ENCODE results near the gene CADM4.
"Not testable (repeated sequence)": the region's sequence is repeated elsewhere in the genome, so short reads cannot be mapped to it uniquely, and the experiment has no call there.

The CADM4 gene

DNA sequence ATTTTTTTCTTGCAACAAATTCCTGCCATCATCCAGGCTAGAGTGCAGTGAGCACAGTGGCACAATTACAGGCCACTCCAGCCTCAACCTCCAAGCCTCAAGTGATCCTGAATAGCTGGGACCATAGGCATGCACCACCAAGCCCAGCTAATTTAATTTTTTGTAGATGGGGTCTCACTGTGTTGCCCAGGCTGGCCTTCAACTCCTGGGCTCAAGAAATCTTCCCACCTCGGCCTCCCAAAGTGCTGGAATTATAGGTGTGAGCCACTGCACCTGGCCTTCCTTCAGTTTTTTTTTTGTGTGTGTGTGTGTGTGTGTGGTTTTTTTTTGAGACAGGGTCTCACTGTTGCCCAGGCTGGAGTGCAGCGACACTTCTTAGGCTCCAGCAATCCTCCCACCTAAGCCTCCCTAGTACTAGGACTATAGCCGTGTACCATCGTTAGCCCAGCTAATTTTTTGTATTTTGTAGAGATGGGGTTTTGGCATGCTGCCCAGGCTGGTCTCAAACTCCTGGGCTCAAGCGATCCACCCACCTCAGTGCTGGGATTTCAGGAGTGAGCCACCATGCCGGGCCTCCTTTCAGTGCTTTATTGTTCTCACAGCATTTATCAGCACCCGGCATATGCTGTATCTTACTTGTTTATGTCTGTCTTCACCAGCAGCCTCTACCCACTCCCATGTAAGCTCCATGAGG lies 33.6 kb downstream of the CADM4 start:
- DNase-seq, result no peak

- DNase-seq, result not testable (repeated sequence)
Measured at GRCh38 chr19:43600326-43600725, 39.3 kb downstream of the CADM4 start.

DNA sequence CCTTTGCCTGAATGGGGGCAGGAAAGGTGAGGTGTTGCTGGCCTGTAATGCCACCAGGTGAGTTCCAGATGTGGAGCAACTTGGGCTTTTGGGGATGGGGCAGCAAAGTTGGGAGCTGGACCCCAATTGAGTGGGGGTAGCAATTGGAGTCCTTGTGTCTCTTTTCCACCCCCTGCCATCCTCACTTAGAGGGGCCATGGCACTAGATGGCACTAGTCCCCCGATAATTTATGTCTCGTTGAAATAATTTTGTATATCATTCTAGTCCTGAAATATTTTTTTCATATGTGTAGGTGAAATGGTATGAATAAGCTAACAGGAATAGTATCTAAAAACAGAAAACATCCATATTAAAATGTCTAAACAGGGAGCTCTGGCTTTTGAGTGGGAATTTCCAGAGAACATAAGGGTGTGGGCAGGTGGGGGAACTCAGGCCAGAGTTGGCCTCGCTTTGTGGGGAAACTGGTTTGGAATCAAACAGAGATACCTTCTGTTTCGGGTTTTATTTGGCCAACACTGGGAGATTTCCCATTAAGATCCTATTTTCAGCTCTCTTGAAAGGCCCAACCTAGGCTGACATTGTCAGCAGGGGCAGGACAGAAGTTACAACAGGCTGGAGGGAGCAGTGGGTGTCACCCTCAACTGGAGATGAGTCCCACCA lies 39.9 kb downstream of the CADM4 start:
- DNase-seq, result no peak

DNA sequence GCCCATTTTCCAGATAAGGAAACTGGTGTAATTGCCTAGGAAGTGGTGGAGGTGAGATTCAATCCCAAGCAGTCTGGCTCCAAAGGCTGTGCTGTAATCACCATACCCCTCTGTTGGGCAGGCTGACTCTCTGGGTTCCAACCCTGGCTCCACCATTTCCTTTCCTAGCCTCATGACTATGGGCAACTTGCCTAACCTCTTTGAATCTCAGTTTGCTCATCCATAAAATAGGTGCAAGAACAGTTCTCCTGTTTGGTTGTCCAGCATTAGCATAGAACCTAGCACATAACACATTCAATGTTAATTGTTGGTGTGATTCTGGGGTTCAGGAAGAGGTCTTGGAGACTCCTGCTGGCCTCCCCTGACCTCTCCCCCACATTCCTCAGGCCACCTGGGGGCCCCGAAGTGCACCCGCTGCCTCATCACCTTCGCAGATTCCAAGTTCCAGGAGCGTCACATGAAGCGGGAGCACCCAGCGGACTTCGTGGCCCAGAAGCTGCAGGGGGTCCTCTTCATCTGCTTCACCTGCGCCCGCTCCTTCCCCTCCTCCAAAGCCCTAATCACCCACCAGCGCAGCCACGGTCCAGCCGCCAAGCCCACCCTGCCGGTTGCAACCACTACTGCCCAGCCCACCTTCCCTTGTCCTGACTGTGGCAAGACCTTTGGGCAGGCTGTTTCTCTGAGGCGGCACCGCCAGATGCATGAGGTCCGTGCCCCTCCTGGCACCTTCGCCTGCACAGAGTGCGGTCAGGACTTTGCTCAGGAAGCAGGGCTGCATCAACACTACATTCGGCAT lies 41.0 kb downstream of the CADM4 start:
- DNase-seq, result no peak

- no peak for DNase-seq
Measured at GRCh38 chr19:43597876-43598275, 41.8 kb downstream of the CADM4 start.

GRCh38 chr19:43596842-43597461 lies 42.7 kb downstream of the CADM4 start:
- no peak for DNase-seq

GRCh38 chr19:43595999-43596841 lies 43.4 kb downstream of the CADM4 start, which contains the start of the genes IRGQ and ZNF576:
TSS of gene IRGQ (minus strand) at chr19:43596134. CDS start at chr19:43595338, 796 bp downstream.
TSS of gene ZNF576 (plus strand) at chr19:43596595. CDS start at chr19:43597109, 514 bp downstream.
- DNase-seq, result peak; percentile 100

GRCh38 chr19:43595605-43595998 lies 44.0 kb downstream of the CADM4 start:
- no peak for DNase-seq

- peak; percentile 82 for DNase-seq
Measured at GRCh38 chr19:43594710-43595604, 44.7 kb downstream of the CADM4 start.

DNA sequence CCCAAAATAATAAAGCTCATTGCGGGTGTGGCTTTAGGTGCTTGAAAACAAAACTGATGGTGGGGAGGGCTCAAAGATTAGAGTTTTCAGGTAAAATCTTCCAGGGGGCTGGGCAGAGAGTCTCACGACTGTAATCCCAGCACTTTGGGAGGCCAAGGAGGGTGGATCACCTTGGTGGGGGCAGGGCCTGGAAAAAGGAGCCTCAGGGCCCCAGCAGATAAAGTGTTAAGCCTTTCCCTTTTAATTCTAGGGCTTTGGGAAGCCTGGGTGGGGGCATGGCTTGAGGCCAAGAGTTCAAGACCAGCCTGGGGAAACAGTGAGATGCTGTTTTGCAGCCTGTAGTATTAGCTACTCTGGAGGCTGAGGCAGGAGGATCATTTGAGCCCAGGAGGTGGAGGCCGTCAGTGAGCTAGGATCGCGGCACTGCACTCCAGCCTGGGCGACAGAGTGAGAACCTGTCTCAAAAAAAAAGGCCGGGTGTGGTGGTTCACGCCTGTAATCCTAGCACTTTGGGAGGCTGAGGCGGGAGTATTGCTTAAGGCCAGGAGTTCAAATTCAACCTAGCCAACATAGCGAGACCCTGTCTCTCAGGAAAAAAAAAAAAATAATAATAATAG lies 45.5 kb downstream of the CADM4 start:
- DNase-seq, result no peak

GRCh38 chr19:43592800-43593350 lies 46.8 kb downstream of the CADM4 start:
- DNase-seq, result no peak

DNA sequence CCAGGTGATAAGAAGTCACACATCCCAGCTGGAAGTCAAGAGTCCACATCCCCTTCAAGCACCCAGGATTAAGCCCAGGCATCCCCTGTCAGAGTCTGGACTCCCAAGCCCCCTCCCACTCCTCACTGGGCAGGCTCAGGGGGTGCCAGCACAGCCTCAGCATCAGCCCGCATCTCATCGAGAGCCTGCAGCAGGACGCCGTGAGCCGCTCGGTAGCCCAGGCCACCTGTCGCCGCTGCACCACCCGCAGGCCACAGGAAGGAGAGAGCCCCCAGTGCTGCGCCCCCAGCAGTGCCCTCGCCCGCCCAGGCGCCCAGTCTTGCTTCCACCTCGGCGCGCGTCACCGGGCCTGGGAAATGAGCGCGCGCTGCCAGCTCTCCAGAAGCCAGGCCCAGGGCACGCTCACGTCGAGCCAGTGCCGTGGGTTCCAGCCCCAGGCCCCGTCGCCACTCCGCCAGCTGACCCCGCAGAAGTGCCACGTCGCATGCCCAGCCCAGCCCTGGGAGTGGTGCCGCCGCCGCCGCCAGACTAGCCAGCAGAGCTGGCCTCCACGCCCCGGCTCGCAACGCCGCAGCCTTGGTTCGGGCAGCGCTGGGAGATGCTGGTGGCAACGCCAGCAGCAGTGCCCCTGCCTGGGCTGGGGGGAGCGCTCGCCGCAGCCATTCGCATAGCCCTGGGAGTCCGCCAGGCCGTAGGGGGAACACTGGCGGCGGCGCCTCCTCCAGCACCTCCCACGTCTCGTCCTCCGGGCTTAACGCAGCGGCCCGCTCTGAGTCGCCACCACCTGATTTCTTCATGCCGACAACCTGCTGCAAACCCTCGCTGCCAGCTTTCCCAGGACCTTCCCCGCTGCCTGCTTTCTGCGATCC lies 47.5 kb downstream of the CADM4 start:
- DNase-seq, result no peak

DNA sequence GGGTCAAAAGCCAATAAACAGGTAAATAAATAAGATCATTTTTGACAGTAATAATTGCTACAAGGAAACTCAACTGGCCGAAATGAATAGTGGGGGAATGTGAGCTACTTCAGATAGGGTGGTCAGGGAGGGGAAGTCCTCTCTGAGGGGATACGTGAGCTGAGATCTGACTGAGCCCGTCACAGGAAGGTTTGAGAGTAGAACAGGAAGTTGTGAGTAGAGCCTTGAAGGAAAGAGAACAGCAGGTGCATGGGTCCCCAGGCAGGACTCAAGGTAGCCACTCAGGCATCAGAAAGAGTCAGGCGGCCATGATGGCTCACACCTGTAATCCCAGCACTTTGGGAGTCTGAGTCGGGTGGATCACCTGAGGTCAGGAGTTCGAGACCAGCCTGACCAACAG lies 50.0 kb downstream of the CADM4 start:
- no peak for DNase-seq

DNA sequence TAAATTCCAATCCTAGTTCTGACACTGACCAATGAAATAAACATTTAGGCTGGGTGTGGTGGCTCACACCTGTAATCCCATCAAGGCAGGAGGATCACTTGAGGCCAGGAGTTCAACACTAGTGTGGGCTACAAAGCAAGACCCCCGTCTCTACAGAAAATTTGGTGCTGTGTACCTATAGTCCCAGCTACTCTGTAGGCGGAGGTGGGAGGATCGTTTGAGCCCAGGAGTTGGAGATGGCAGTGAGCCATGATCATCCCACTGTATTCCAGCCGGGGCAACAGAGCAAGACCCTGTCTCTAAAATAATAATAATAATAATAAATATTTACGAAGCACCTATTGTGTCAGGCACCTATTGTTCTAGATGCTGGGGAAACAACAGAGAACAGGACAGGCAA lies 50.4 kb downstream of the CADM4 start:
- no peak for DNase-seq

DNA sequence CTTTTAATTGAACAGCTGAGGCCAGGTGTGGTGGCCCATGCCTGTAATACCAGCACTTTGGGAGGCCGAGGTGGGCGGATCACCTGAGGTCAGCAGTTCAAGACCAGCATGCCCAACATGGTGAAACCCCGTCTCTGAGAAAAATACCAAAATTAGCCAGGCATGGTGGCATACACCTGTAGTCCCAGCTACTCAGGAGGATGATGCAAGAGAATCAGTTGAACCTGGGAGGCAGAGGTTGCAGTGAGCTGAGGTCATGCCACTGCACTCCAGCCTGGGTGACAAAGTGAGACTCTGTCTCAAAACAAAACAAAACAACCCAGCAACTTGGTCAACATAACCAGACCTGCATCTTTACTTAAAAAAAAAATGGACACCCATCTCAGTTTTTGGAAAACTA lies 52.6 kb downstream of the CADM4 start:
- not testable (repeated sequence) for DNase-seq

- DNase-seq, result no peak
Measured at GRCh38 chr19:43586346-43586745, 53.3 kb downstream of the CADM4 start.

DNA sequence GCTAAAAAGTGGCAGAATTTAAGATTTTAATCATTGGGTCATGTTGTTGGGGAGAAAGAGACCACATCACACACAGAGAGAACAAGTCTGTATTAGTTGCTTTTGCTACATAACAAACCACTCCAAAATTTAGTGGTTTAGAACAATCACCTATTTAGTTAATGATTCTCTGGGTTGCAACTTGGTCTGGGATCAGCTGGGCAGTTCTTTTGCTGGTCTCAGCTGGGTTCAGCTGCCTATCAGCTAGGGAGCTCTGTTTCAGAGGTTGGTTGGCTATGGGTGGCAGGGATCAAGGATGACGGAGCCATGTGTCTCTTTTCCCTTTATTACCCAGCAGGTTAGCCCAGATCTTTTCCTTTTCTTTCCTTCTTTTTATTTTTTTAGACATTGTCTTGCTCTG lies 55.2 kb downstream of the CADM4 start:
- no peak for DNase-seq

DNA sequence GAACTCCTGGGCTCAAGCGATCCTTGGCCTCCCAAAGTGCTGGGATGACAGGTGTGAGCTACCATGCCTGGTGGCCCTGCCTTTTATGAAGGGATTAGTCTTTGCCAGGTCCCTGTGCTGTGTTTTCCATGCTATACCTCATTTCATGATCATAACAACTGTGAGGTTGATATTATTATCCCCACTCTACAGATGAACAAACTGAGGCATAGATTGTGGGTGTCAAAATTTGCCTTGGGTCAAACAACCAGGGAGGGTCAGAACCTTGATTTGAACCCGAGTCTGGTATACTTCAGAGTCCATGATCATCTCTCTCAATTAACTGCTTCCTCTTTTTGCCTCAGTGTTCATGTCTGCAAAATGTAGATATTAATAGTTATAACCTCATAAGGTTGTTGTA lies 57.2 kb downstream of the CADM4 start:
- no peak for DNase-seq

- DNase-seq, result no peak
Measured at GRCh38 chr19:43581467-43581866, 58.2 kb downstream of the CADM4 start.

Data from eye (tissue), 1 donor.